GM08714 (cell line): ENCODE results near the gene TAF4B.
"Not testable (repeated sequence)": the region's sequence is repeated elsewhere in the genome, so short reads cannot be mapped to it uniquely, and the experiment has no call there.

Experiments
- H3K4me3 ChIP-seq: fragments of 200-500 bp; sonication (Bioruptor generic); 2 replicates; pipeline ENCODE4 v1.5.1; 2014; ENCODE audit warnings: mild to moderate bottlenecking, low read length, inconsistent platforms
- ZNF274 ChIP-seq: IDR thresholded peaks from 2 replicates; pipeline ENCODE4 v1.6.1; 2012; ENCODE audit warnings: mild to moderate bottlenecking, low read depth, low read length

The TAF4B gene

DNA sequence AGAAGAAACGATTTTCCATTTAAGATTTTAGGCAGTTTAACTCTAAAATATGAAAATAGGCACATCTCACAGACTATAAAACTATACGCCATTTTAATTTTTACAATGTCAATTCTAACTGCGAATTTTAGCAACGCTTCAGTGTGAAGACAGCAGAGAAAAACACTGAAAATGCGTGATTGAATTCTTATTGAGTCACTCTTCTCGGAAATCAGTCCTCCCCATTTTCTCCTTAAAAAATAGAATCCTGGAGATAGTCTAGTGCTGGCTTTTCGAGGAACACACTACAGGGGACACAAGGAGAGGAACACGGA, 373 bp upstream of the TAF4B start:
- no peak for TF ChIP-seq ZNF274
- H3K4me3 ChIP-seq, result peak overlapping the region; percentile 99

DNA sequence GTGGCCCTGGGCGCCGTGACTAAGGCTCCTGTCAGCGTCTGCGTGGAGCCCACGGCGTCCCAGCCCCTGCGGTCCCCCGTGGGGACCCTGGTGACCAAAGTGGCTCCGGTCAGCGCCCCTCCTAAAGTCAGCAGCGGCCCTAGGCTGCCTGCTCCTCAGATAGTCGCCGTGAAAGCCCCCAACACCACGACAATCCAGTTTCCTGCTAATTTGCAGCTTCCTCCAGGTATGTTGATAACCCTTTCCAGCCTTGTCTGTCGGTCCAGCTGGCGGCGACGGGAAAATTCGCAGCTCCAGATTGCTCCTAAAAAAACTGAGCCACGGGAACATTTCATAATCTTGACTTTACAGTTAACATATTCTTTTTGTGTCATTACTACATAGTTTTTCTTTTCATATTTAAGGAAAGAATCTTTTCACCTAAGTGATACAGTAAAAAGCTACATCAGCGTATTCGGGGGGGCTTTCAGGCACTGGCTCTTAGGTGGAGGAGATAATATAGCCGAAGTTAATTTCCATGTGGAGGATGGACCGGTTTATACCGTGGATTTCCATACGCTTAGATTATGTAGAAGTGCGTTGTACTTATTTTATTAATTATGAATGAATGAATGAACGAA, 916 bp downstream of the TAF4B start:
- peak overlapping the region; percentile 99 for H3K4me3 ChIP-seq
- TF ChIP-seq ZNF274, result no peak

DNA sequence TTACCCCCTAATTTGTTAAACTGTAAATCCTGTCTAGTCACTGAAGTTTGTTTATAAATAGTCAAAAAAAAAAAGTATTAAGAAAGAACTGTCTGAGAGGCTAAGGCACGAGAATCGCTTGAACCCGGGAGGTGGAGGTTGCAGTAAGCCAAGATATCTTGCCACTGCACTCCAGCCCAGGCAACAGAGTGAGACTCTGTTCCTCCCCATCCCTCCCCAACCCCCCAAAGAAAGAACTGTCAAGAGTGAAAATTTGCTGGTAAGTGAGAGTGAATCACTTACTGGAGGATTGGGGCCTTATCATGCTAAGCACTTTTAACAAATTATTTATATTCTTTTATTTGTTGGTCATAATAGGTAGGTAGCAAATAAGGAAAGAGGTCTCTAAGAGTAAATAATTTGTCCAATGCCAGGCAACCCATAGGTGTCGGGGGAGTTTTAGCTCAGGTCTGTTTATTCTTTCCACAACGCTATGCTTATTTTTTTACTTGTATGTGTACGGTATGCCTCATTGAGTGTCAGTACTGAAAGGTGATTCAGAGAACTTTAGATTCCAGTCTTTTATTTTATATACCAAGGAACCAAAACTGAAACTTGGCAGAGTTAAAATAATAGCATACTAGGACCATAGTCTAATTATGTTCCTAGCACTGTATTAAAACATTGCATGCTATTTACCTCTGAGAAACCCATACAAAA, 2.5 kb downstream of the TAF4B start:
- TF ChIP-seq ZNF274, result no peak

DNA sequence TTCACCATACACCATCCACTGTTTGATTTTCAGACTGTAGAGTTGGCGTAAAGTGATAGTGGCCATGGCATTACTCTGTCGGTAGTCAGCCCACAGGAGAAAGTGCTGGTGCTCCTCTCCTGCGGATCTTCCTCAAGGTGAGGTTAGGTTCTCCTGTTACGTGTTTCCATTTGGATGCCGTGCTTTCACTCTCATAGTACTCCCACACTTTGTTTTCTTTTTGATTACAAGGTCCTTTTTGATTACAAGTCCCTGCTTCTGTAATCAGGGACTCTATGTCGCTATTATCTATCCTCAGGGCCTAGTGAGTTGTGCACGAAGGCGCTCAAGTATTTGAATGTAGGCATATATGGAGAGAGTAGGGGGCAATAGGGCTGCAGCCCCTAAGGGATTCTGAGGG, 4.3 kb downstream of the TAF4B start:
- H3K4me3 ChIP-seq, result no peak overlapping the region
- TF ChIP-seq ZNF274, result no peak

More for the DNA sequence above, 2.5 kb downstream of the TAF4B start:
- peak overlapping the region; percentile 99 for H3K4me3 ChIP-seq

DNA sequence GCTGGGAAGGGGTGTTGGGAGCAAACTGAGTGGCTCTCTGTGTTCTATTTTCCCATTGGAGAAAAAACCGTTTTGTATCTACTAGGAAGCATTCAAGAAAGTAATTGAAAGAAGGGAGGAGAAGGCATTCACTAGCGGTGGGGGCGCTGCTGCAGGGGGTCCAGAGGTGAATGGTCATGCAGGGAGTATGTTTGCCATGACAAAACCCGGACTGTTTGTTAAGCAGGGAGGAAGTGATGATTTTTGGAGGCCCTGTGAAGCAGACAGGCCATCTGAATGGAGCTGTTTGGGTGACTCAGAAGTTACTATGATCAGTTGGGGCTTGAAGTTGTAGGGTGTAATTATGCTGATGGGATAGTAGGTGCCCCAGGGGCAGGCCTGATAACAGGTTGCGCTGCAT, 7.0 kb downstream of the TAF4B start:
- no peak for TF ChIP-seq ZNF274
- no peak overlapping the region for H3K4me3 ChIP-seq

DNA sequence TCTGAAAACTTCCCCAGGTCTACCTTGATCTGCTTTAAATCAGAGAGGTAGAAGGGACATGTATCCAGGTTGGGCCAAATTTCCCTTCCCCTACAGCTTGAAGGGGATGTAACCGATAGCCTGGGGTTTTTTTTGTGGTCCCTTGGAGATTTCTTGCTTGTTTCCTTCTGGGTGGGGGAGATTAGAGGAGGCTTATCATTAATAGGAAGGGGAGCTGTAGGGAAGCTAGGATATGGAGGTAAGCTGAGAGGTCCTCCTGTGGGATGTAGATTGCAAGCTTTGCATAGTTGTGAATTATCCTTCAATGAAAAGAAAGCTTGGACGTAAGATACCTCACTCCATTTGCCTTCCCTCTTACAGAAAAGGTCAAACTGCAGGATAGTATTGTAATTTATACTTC, 11.1 kb downstream of the TAF4B start:
- not testable (repeated sequence) for H3K4me3 ChIP-seq

DNA sequence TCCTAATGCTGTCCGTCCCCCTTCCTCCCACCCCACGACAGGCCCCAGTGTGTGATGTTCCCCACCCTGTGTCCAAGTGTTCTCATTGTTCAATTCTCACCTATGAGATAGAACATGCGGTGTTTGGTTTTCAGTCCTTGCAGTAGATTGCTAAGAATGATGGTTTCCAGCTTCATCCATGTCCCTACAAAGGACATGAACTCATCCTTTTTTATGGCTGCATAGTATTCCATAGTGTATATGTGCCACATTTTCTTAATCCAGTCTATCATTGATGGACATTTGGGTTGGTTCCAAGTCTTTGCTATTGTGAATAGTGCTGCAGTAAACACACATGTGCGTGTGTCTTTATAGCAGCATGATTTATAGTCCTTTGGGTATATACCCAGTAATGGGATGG, 12.5 kb downstream of the TAF4B start:
- not testable (repeated sequence) for H3K4me3 ChIP-seq

DNA sequence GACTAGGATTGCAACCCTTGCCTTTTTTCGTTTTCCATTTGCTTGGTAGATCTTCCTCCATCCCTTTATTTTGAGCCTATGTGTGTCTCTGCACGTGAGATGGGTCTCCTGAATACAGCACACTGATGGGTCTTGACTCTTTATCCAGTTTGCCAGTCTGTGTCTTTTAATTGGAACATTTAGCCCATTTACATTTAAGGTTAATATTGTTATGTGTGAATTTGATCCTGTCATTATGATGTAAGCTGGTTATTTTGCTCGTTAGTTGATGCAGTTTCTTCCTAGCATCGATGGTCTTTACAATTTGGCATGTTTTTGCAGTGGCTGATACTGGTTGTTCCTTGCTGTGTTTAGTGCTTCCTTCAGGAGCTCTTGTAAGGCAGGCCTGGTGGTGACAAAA, 16.1 kb downstream of the TAF4B start:
- H3K4me3 ChIP-seq, result not testable (repeated sequence)

DNA sequence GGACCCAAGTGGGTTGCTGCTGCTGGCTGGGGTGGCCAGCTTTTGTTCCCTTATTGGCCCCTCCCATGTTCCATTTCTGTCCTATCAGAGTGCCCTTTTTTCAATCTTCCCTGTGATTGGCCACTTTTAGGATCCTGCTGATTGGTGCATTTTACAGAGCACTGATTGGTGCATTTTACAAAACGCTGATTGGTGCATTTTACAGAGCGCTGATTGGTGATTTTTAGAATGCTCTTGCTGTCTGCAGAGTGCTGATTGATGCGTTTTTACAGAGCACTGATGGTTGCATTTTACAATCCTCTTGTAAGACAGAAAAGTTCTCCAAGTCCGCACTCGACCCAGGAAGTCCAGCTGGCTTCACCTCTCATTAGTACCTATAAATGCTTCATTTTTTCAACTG, 19.2 kb downstream of the TAF4B start:
- not testable (repeated sequence) for H3K4me3 ChIP-seq

DNA sequence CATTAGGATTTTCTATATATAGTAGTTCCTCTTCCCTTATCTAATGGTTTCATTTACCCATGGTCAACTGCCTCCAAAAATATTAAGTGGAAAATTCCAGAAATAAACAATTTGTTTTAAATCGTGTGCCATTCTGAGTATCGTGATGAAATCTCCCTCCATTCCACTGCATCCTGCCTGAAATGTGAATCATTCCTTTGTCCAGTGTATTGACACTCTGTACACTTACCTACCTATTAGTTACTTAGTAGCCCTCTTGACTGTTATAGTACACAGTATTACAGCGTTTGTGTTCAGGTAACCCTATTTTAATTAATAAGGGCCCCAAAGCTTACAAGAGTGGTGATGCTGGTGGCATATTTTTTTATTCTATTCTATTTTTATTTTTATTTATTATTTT, 26.2 kb downstream of the TAF4B start:
- no peak for TF ChIP-seq ZNF274
- no peak overlapping the region for H3K4me3 ChIP-seq

DNA sequence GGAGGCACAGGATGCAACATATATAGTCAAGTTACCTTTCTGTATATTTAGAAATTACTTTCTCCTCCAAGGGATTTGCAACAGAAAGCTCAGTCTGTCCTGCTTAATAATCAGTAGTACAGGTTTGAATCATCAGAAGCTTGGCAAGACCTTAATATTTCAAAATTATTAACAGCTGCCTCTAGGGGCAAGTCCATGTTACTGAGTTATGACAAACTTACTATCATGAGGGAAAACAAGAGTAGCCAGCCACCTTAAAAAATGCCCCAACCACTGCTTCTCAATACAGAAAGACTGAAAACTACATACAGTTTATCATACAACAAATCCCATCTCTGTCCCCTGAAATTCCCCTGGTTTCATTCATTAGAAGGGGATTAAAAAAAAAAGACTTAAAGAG, 28.6 kb downstream of the TAF4B start:
- H3K4me3 ChIP-seq, result not testable (repeated sequence)

DNA sequence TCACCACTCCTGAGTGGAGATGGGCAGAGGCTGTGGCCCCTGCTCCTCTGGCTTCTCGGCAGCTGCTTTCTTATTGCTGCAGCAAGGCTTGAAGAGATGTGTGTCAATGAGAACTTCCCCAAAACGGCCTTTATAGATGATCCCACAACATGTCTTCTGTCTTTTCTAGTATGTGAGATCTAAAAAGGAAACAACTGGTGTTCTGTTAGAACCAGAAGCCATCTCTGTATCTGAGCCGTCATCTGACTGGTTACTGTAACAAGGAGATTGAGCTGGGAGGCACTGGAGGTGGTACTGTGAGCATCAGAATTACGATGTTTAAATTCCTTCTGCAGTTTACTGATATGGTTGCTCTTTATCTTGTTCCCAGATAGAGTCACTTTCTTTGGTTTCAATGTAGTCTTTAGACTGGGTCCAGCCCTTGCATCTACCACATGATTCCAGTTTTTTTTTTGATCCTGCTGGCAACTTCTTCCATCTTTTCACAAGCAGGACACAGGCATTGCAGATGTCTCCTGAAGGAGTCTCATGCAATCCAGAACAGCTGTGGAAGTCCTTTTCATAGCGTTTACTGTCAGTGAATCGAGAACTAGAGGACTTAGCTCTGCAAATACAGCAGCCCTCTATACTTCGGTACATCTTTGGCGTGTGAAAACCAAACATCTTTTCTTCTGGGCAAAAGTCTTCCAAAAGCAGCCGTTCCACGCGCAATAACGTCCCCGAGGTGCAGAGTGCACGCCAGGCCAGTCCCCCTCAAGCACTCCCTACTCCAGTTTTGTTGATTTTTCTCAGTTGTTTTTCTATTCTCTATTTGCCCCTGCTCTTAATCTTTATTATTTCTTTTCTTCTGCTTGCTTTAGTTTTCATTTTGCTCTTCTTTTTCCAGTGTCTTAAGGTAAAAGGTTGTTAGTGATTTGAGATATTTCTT, 29.7 kb downstream of the TAF4B start:
- no peak for TF ChIP-seq ZNF274
- H3K4me3 ChIP-seq, result no peak overlapping the region; the same call in 1 of the 2 replicates

DNA sequence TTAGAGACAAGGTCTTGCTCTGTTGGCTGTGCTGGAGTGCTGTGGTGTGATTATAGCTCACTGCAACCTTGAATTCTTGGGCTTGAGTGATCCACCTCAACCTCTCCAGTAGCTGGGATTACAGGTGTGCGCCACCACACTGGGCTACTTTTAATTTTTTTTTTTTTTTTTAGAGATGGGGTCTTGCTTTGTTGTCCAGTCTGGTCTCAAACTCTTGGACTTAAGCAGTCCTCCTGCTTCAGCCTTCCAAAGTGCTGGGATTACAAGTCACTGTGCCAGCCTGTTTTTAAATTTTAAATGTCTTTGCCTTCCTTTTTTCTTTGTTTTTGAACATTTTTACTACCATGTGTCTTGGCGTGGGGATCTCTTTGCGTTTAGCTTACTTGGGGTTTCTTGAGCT, 32.5 kb downstream of the TAF4B start:
- no peak for TF ChIP-seq ZNF274

DNA sequence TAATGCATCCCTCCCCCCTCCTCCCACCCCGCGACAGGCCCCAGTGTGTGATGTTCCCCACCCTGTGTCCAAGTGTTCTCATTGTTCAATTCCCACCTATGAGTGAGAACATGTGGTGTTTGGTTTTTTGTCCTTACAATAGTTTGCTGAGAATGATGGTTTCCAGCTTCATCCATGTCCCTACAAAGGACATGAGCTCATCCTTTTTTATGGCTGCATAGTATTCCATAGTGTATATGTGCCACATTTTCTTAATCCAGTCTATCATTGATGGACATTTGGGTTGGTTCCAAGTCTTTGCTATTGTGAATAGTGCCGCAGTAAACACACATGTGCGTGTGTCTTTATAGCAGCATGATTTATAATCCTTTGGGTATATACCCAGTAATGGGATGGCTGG, 33.2 kb downstream of the TAF4B start:
- not testable (repeated sequence) for H3K4me3 ChIP-seq

More for the DNA sequence above, 32.5 kb downstream of the TAF4B start:
- no peak overlapping the region for H3K4me3 ChIP-seq

DNA sequence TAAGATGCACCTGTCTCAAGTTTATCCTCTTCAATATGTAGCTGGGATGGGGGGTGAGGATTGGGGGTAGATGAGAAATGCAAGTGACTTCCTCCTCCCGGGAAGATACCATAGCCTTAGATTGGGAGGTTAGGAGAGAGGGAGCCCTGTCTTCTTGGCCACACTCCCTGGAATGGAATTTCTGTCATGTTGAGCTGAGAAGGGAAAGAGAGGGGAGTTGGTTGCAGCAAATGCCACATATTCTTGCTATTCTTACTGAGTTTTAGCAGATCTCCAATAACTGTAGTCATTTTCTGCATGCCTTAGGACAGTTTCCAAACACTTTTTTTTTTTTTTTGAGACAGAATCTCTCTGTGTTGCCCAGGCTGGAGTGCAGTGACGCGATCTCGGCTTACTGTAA, 35.9 kb downstream of the TAF4B start:
- TF ChIP-seq ZNF274, result no peak
- H3K4me3 ChIP-seq, result no peak overlapping the region
